Neural crest cell (in vitro differentiated cells): ENCODE results near the gene CSMD2. TPM values are rescaled to one million over a fixed set of nuclear protein-coding genes. Genes with fewer than 3 reads are reported as not detected.

Experiments
- DNase-seq: peaks from one replicate; pipeline ENCODE4 v3.0.0; 2021; ENCODE audit warnings: low read depth, mixed read lengths, low spot score
- H3K27ac Mint-ChIP-seq: one replicate; pipeline ENCODE4 v1.8.0; 2021; ENCODE audit warnings: mild to moderate bottlenecking, mixed read lengths; ENCODE audit not compliant: unreplicated experiment
- H3K27me3 Mint-ChIP-seq: 2 replicates; pipeline ENCODE4 v1.8.0; 2021; ENCODE audit warnings: low read depth, mild to moderate bottlenecking, mixed read lengths
- H3K36me3 Mint-ChIP-seq: 2 replicates; pipeline ENCODE4 v1.8.0; 2021; ENCODE audit warnings: low read depth, mild to moderate bottlenecking, mixed read lengths
- H3K4me1 Mint-ChIP-seq: 2 replicates; pipeline ENCODE4 v1.8.0; 2021; ENCODE audit warnings: mixed read lengths
- H3K4me3 Mint-ChIP-seq: one replicate; pipeline ENCODE4 v1.8.0; 2021; ENCODE audit warnings: mild to moderate bottlenecking, mixed read lengths
- H3K9me3 Mint-ChIP-seq: 2 replicates; pipeline ENCODE4 v1.8.0; 2021; ENCODE audit warnings: mixed read lengths
- total RNA-seq: library from RNA; stranded (reverse); gene quantifications from 2 replicates; pipeline ENCODE4 v1.2.1, GENCODE V29; 2021
- TF ChIP-seq, protein P1 (sequence below): fragments of 200-600 bp; sonication (generic); conservative IDR thresholded peaks from 2 replicates; pipeline ENCODE4 v1.5.0; 2021; ENCODE audit warnings: antibody characterized with exemption, mild to moderate bottlenecking

CSMD2 gene
- total RNA-seq, 1 donor from 2014 or later: 0.40 TPM

DNA sequence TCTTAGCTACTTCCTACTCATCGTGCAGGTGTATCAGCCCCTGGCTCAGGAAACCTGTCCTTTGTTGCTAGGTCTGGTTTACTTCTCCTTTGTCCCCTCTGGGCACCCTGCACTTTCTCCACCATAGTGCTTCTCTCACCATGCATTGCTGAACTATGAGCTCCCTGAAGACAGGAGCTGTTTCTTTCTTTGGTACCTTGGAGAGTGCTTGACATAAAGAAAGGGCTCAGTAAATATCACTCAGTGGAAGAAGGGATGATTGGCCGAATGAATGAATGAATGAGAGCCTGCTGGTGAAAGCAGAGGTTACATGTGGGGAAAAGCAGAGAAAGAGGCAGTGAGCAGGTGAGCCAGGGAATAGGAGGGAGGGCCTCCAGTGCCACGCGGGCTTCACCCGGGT lies 310.9 kb downstream of the CSMD2 start:
- TF ChIP-seq, protein P1, sequence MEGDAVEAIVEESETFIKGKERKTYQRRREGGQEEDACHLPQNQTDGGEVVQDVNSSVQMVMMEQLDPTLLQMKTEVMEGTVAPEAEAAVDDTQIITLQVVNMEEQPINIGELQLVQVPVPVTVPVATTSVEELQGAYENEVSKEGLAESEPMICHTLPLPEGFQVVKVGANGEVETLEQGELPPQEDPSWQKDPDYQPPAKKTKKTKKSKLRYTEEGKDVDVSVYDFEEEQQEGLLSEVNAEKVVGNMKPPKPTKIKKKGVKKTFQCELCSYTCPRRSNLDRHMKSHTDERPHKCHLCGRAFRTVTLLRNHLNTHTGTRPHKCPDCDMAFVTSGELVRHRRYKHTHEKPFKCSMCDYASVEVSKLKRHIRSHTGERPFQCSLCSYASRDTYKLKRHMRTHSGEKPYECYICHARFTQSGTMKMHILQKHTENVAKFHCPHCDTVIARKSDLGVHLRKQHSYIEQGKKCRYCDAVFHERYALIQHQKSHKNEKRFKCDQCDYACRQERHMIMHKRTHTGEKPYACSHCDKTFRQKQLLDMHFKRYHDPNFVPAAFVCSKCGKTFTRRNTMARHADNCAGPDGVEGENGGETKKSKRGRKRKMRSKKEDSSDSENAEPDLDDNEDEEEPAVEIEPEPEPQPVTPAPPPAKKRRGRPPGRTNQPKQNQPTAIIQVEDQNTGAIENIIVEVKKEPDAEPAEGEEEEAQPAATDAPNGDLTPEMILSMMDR: no peak
- H3K27ac Mint-ChIP-seq: no peak overlapping the region
- H3K36me3 Mint-ChIP-seq: no peaks in the 10 kb centered on the region
- peaks cover 15% of the 10 kb centered on the region for H3K27me3 Mint-ChIP-seq
- no peak for DNase-seq
- no peak overlapping the region for H3K4me3 Mint-ChIP-seq
- H3K9me3 Mint-ChIP-seq: no peaks in the 10 kb centered on the region
- no peaks in the 10 kb centered on the region for H3K4me1 Mint-ChIP-seq

DNA sequence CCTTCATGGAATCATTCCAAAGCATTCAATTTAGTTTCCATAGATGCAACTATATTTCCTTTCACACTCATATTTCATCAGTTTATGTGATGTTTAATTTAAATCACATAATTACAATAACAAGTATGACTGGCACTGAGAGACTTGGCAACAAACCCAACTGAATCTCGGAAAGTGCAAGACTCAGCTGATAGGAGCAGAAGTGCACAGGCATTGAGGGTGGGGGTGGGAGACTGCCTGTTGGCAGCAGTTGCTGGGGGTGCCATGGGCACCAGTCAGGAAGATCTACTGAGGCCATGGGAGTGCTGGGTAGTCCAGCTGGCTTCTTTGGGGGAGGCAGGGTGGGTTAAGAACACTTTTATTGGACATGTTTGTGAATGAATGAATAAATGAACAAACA lies 311.6 kb downstream of the CSMD2 start:
- H3K27me3 Mint-ChIP-seq: peaks cover 15% of the 10 kb centered on the region
- H3K36me3 Mint-ChIP-seq: no peaks in the 10 kb centered on the region
- H3K4me1 Mint-ChIP-seq: no peaks in the 10 kb centered on the region
- no peak for DNase-seq
- TF ChIP-seq, protein P1: no peak
- no peak overlapping the region for H3K27ac Mint-ChIP-seq
- no peak overlapping the region for H3K4me3 Mint-ChIP-seq
- no peaks in the 10 kb centered on the region for H3K9me3 Mint-ChIP-seq

DNA sequence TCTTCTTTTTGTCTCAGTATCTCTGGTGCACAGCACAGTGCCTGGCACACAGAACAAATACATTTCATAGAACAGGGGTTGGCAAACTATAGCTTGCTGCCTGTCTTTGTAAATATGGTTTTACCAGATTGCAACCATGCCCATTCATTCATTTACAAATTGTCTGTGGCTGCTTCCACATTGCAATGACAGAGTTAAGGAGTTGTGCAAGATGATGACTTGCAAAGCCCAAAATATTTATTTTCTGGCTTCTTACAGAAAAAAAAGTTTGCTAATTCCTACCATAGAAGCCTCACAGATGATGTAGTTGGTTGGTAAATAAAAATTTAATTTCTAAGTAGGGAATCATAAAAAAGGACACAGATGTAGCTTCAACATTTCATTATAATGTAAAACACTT lies 312.3 kb downstream of the CSMD2 start:
- DNase-seq: no peak
- no peak overlapping the region for H3K4me3 Mint-ChIP-seq
- TF ChIP-seq, protein P1: no peak
- H3K4me1 Mint-ChIP-seq: no peaks in the 10 kb centered on the region
- no peaks in the 10 kb centered on the region for H3K9me3 Mint-ChIP-seq
- no peaks in the 10 kb centered on the region for H3K36me3 Mint-ChIP-seq
- no peak overlapping the region for H3K27ac Mint-ChIP-seq
- peaks cover 15% of the 10 kb centered on the region for H3K27me3 Mint-ChIP-seq

DNA sequence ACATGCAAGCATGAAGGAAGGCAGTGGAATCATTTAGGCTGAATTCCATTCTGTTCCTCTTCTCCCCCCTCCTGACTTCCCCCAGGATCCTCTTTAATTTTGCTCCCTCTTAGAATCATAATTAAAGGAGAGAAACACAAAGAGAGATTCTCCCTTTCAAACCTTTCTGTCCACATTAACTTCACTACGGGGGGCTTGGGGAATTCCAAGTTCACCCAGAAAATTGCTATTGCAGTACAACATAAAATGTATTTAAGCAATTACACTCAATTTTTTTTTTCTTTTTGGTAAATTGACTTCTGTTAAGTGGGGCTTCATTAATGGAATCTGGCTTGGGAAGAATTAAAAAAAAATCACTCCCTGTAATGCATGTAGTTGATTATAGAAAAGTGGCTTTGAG lies 314.5 kb downstream of the CSMD2 start:
- Mint-ChIP-seq H3K4me1 (no peaks in the 10 kb centered on the region), H3K36me3 (no peaks in the 10 kb centered on the region), H3K27me3 (peaks cover 15% of the 10 kb centered on the region), H3K9me3 (no peaks in the 10 kb centered on the region), H3K27ac (no peak overlapping the region), H3K4me3 (no peak overlapping the region)
- TF ChIP-seq, protein P1: no peak
- DNase-seq: no peak

DNA sequence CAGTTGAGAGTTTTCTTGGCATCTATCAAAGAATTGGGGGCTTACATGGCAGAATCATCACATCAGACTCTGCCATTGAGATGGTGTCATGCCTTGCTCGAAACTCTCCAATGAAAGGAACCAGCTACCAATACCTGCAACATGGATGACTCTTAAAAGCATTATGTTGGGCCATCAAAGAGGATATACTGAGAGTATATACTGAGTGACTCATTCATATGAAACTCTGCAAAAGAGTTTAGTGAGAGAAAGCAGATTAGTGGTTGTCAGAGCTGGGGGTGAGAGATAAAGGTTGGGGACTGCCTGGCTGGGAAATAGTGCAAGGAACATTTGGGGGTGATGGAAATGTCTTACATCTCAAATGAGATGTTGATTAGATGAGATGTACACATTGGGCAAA lies 315.8 kb downstream of the CSMD2 start:
- TF ChIP-seq, protein P1: no peak
- Mint-ChIP-seq H3K4me3 (no peak overlapping the region), H3K9me3 (no peaks in the 10 kb centered on the region), H3K27ac (no peak overlapping the region), H3K36me3 (no peaks in the 10 kb centered on the region), H3K27me3 (peaks cover 14% of the 10 kb centered on the region), H3K4me1 (peaks cover under 1% of the 10 kb centered on the region)
- DNase-seq: no peak
